Measurements from ENCODE around the gene OMP. TPM values are rescaled to one million over a fixed set of nuclear protein-coding genes. Genes with fewer than 3 reads are reported as not detected.
A peak's percentile ranks its signal among the peaks of the same experiment; 100 is the strongest.

The OMP gene
- polyA plus RNA-seq, 10 donors: not detected

GRCh38 chr11:77103319-77103718 lies 679 bp downstream of the OMP start:
- no peak for DNase-seq

- DNase-seq: no peak
Observed at GRCh38 chr11:77104727-77105126, 2.1 kb downstream of the OMP start.

GRCh38 chr11:77106321-77106720 lies 3.7 kb downstream of the OMP start:
- DNase-seq: no peak

- no peak for DNase-seq
Observed at GRCh38 chr11:77106759-77107158, 4.1 kb downstream of the OMP start.

- peak in 1 of 3 donors; percentile 41 for DNase-seq
Observed at GRCh38 chr11:77107950-77108349, 5.3 kb downstream of the OMP start.

- DNase-seq: no peak
Observed at GRCh38 chr11:77108436-77108835, 5.8 kb downstream of the OMP start.

- no peak for DNase-seq
Observed at GRCh38 chr11:77109236-77110019, 6.8 kb downstream of the OMP start.

GRCh38 chr11:77110836-77111235 lies 8.2 kb downstream of the OMP start:
- DNase-seq: no peak

GRCh38 chr11:77111277-77111676 lies 8.6 kb downstream of the OMP start:
- DNase-seq: no peak

GRCh38 chr11:77111946-77112345 lies 9.3 kb downstream of the OMP start:
- DNase-seq: no peak

- DNase-seq: no peak
Observed at GRCh38 chr11:77112641-77113381, 10.2 kb downstream of the OMP start.

- DNase-seq: peak in 1 of 3 donors; percentile 34
Observed at GRCh38 chr11:77113382-77114088, 10.9 kb downstream of the OMP start.

- DNase-seq: no peak
Observed at GRCh38 chr11:77114089-77114463, 11.4 kb downstream of the OMP start.

GRCh38 chr11:77115181-77115611 lies 12.6 kb downstream of the OMP start:
- no peak for DNase-seq

GRCh38 chr11:77115956-77116355 lies 13.3 kb downstream of the OMP start:
- no peak for DNase-seq

- DNase-seq: no peak
Observed at GRCh38 chr11:77117492-77117891, 14.9 kb downstream of the OMP start.

- no peak for DNase-seq
Observed at GRCh38 chr11:77118086-77118485, 15.4 kb downstream of the OMP start.

- DNase-seq: no peak
Observed at GRCh38 chr11:77118971-77119370, 16.3 kb downstream of the OMP start.

GRCh38 chr11:77119531-77119936 lies 16.9 kb downstream of the OMP start:
- no peak for DNase-seq

GRCh38 chr11:77120571-77120970 lies 17.9 kb downstream of the OMP start:
- DNase-seq: no peak

GRCh38 chr11:77121096-77121640 lies 18.5 kb downstream of the OMP start:
- no peak for DNase-seq

GRCh38 chr11:77121876-77122575 lies 19.4 kb downstream of the OMP start:
- DNase-seq: no peak
